ENCODE data around the gene PCBP3.
"Not testable (repeated sequence)": the region's sequence is repeated elsewhere in the genome, so short reads cannot be mapped to it uniquely, and the experiment has no call there.

Gene PCBP3

GRCh38 chr21:45635271-45636151, 8.0 kb upstream of the PCBP3 start:
- no peak for DNase-seq (ENCODE audit: low spot score)

- no peak for DNase-seq (ENCODE audit: low spot score)
These were observed 7.1 kb upstream of the PCBP3 start for GRCh38 chr21:45636459-45636858.

GRCh38 chr21:45636951-45637646, 6.4 kb upstream of the PCBP3 start:
- no peak for DNase-seq (ENCODE audit: low spot score)

- no peak for DNase-seq (ENCODE audit: low spot score)
These were observed 5.6 kb upstream of the PCBP3 start for GRCh38 chr21:45637883-45638282.

GRCh38 chr21:45638707-45639106, 4.8 kb upstream of the PCBP3 start:
- DNase-seq (ENCODE audit: low spot score) = no peak

- DNase-seq (ENCODE audit: low spot score) = no peak
These were observed 4.1 kb upstream of the PCBP3 start for GRCh38 chr21:45639206-45640000.

- no peak for DNase-seq (ENCODE audit: low spot score)
These were observed 3.3 kb upstream of the PCBP3 start for GRCh38 chr21:45640001-45640887.

GRCh38 chr21:45640888-45641479, 2.5 kb upstream of the PCBP3 start:
- DNase-seq (ENCODE audit: low spot score) = no peak

- DNase-seq (ENCODE audit: low spot score) = no peak
These were observed 2.0 kb upstream of the PCBP3 start for GRCh38 chr21:45641480-45642035.

GRCh38 chr21:45642122-45642813, 1.3 kb upstream of the PCBP3 start:
- no peak for DNase-seq (ENCODE audit: low spot score)

GRCh38 chr21:45644041-45644906, 749 bp downstream of the PCBP3 start:
- DNase-seq (ENCODE audit: low spot score) = peak; percentile 5

- no peak for DNase-seq (ENCODE audit: low spot score)
These were observed 8.4 kb downstream of the PCBP3 start for GRCh38 chr21:45651921-45652320.

- peak; percentile 25 for DNase-seq (ENCODE audit: low spot score)
These were observed 11.6 kb downstream of the PCBP3 start for GRCh38 chr21:45655124-45655523.

- not testable (repeated sequence) for DNase-seq (ENCODE audit: low spot score)
These were observed 12.6 kb downstream of the PCBP3 start for GRCh38 chr21:45656114-45656513.

GRCh38 chr21:45661913-45662622, 18.5 kb downstream of the PCBP3 start:
- not testable (repeated sequence) for DNase-seq (ENCODE audit: low spot score)

- not testable (repeated sequence) for DNase-seq (ENCODE audit: low spot score)
These were observed 19.2 kb downstream of the PCBP3 start for GRCh38 chr21:45662623-45663245.

- no peak for DNase-seq (ENCODE audit: low spot score)
These were observed 25.9 kb downstream of the PCBP3 start for GRCh38 chr21:45669382-45669781.

- no peak for DNase-seq (ENCODE audit: low spot score)
These were observed 27.2 kb downstream of the PCBP3 start for GRCh38 chr21:45670731-45671130.
